Measurements from ENCODE around the gene ABCF2. TPM values are rescaled to one million over a fixed set of nuclear protein-coding genes. Genes with fewer than 3 reads are reported as not detected.

The ABCF2 gene
- total RNA-seq (10 to 100 TPM; 86.5 to 95.1 TPM), polyA plus RNA-seq (36.7 TPM)

DNA sequence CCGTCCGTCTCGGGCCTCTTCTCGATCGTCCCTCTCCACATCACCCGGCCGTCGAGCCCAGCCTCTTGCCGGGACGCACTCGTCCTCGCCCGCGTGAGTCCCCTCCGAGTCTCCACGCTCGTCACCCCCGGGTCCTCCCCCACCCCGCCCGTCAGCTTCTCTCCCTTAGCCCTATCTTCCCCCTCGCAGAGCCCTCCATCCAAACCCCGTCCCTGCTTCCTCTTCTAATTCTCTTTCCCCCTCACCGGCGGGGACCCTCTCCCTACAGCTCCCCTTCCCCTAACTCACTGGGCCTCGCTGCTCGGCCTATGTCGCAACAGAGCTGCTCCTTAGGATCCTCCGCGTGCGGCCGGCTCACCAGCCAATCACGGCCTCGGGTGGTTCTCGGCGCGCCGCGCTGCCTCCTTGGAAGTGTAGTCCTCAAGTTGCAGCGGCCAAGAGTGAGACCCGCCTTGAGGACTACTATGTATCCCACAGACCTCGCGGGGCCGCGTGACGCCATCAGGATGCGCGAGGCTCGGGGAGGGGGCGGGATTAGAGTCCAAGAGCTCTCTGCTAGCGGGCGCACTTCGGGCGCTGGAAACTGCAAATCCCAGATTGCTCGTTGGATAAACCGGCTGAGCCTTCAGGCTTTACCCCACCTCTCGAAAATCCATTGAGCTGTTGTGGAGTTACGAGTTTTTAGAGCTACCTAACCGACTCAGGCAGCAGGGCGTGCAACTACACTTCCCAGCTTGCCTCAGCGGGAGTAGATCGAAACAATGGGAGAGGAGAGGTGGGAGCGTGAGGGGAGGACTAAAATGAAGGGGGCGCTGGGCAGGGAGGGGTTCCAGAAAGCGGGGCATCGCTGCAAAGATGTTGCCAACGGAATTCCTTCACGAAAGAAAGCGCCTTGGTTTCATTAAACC, at the start of gene ABCF2:
Gene ABCF2, minus strand, starts transcription at position 331 of the 908 bp plus-strand sequence. CDS start 747 bp downstream, outside the sequence.
- H3K4me1 ChIP-seq (ENCODE audit: insufficient read depth, low read length) = peaks cover 34% of the 10 kb centered on the region

DNA sequence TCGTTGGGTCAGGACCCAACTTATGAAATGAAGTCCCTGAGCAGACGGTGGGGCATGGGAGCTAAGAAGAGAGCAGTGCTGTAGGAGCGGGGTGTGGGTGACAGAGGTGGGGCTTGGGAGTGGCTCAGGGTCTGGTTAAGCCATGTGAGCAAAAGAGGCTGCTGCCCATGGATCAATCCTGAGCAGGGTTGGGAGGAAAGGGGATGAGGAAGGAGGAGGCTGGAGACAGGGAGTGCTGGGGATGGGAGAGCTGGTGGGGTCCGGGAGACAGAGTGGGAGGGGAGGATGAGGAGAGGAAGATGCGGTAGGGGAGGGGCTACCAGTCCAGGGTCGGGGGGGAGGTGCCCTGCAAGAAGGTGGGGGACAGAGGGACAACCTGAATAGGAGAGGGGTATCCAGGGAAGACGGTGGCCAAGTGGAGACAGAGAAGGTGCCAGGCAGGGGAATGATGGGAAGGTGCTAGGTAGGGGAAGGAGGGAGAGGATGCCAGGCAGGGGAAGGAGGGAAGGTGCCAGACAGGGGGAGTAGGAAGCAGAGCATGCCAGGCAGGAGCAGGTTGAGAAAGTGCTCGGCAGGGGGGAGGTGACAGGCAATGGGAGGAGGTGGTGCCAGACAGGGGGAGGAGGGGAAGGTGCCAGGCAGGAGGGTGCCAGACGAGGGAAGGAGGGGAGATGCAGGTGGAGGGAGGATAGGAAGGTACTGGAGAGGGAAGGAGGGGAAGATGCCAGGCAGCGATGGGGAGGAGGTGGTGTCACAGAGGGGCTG, 49.0 kb upstream of the ABCF2 start:
- Mint-ChIP-seq H3K36me3 (peaks cover 0 to 3% (median 0%) of the 10 kb centered on the region in 3 donors), H3K27me3 (peaks cover 3 to 14% of the 10 kb centered on the region in 2 donors), H3K4me1 (peaks cover 29 to 41% (median 38%) of the 10 kb centered on the region in 3 donors), H3K9me3 (no peaks in the 10 kb centered on the region), H3K27ac (peak overlapping the region in 4 of 8 donors; percentile 23 to 66 (median 54)), H3K4me3 (peak overlapping the region; percentile 29 to 86 (median 58))
- Histone ChIP-seq H3K4me1 (ENCODE audit: insufficient read depth, low read length) (peaks cover 23% of the 10 kb centered on the region), H3K4me3 (ENCODE audit: low read length) (no peak overlapping the region), H3K9me3 (ENCODE audit: low read length) (no peaks in the 10 kb centered on the region), H3K27ac (ENCODE audit: low read depth, low read length) (no peak overlapping the region), H3K27me3 (ENCODE audit: insufficient read depth, low read length, poor library complexity, severe bottlenecking) (peaks cover 4% of the 10 kb centered on the region), H3K36me3 (ENCODE audit: insufficient read depth, low read length) (no peaks in the 10 kb centered on the region)
- CTCF ChIA-PET = no interaction called here
- POLR2A ChIA-PET = no interaction called here
- DNase-seq = peak in 4 of 5 donors; percentile 24 to 64 (median 34)

More for the DNA sequence above, at the start of gene ABCF2:
- peak within 1 kb of the TSS; percentile 99 for H3K4me3 ChIP-seq (ENCODE audit: low read length)
- no peaks in the 10 kb centered on the region for H3K9me3 ChIP-seq (ENCODE audit: low read length)
- Mint-ChIP-seq H3K27ac (peak within 1 kb of the TSS; percentile 89 to 99 (median 98)), H3K4me3 (peak within 1 kb of the TSS; percentile 87 to 100 (median 99)), H3K27me3 (no peaks in the 10 kb centered on the region), H3K9me3 (no peaks in the 10 kb centered on the region), H3K36me3 (peaks cover 0 to 47% (median 14%) of the 10 kb centered on the region in 3 donors), H3K4me1 (peaks cover 42 to 53% (median 52%) of the 10 kb centered on the region in 3 donors)
- DNase-seq = peak; percentile 94 to 98 (median 97)
- peak within 1 kb of the TSS; percentile 77 for H3K27ac ChIP-seq (ENCODE audit: low read depth, low read length)
- POLR2A ChIA-PET = interaction anchor here (0.6 to 1.6 kb wide), 9 partner anchors 9 to 484 kb away, joined by 3 to 13 read pairs (median 5); partner anchors contain the start of genes NUB1 and RHEB
- peaks cover 29% of the 10 kb centered on the region for H3K36me3 ChIP-seq (ENCODE audit: insufficient read depth, low read length)
- H3K27me3 ChIP-seq (ENCODE audit: insufficient read depth, low read length, poor library complexity, severe bottlenecking) = no peaks in the 10 kb centered on the region
- CTCF ChIA-PET = interaction anchor here (0.9 to 2.3 kb wide), 4 partner anchors 15 to 52 kb away, joined by 3 to 12 read pairs (median 6); no protein-coding TSS in a partner anchor

DNA sequence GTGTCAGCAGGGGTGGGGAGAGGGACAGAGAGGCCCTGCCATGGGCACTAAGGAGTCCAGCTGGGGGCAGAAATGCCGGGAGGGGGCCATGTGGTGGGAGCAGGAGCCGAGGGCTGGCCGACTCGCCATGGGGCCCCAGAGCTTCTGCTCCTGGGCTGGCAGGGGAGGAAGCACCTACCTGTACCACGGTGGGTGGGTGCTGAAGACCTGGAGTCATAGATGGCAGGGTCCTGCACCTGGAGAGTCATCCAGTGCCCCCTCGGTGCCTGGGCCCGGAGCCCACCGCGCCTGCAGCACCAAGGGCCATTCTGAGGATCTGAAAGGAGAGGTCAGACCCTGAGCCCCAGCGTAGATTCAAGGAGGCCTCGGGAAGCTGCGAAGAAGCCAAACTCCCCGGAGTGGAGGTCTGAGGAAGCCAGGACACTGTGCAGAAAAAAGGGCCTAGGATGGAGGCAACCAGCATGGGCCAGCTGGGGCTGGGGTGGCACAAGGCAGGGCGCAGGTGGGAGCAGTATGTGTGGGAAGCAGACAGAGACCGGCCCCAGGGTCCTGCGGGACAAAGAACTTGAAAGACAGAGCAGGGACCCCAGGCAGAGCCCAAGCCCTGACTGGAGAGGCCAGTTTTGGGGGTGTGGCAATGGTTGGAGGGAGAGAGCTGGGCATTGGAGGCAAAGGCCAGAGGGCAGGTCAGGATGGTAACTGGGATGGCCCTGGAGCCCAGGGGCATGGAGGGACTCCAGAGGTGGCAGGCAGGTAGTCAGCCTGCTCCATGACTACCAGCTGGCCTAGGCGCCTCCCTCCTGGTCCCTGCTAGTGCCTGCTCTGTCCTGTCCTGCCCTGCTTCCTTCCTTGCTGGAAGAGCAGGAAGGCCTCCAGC, 48.2 kb upstream of the ABCF2 start:
- H3K27me3 Mint-ChIP-seq = peaks cover 0 to 7% of the 10 kb centered on the region in 2 donors
- H3K27me3 ChIP-seq (ENCODE audit: insufficient read depth, low read length, poor library complexity, severe bottlenecking) = peaks cover 4% of the 10 kb centered on the region

DNA sequence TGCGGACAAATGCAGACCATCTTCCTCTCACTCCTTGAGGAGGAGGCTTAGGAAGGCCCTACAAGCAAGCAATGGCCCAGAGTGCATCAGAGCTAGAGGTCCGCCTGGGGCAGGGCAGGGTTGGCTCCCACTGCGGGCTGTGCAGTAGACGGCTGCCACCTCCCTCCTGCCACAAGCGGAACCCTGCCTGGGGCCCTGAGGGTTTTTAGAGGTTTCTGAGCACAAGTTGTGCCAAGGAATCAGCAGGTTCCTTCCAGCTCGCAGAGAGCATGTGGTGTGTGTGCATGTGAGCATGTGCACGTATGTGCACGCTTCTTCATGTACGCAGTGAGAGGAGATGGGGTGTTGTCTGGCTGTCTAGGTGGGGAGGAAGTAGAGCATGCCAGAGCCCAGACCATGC, 47.4 kb upstream of the ABCF2 start:
- Histone ChIP-seq H3K4me1 (ENCODE audit: insufficient read depth, low read length) (peaks cover 23% of the 10 kb centered on the region), H3K36me3 (ENCODE audit: insufficient read depth, low read length) (no peaks in the 10 kb centered on the region), H3K9me3 (ENCODE audit: low read length) (no peaks in the 10 kb centered on the region), H3K27ac (ENCODE audit: low read depth, low read length) (no peak overlapping the region), H3K4me3 (ENCODE audit: low read length) (no peak overlapping the region), H3K27me3 (ENCODE audit: insufficient read depth, low read length, poor library complexity, severe bottlenecking) (peaks cover 4% of the 10 kb centered on the region)
- H3K4me3 Mint-ChIP-seq = peak overlapping the region in 5 of 7 donors; percentile 23 to 64 (median 48)
- CTCF ChIA-PET = no interaction called here
- no peaks in the 10 kb centered on the region for H3K9me3 Mint-ChIP-seq
- H3K27ac Mint-ChIP-seq = peak overlapping the region in 1 of 8 donors; percentile 43
- peaks cover 0 to 4% of the 10 kb centered on the region in 2 donors for H3K27me3 Mint-ChIP-seq
- no peaks in the 10 kb centered on the region for H3K36me3 Mint-ChIP-seq
- no peak for DNase-seq
- H3K4me1 Mint-ChIP-seq = peaks cover 29 to 41% (median 38%) of the 10 kb centered on the region in 3 donors
- POLR2A ChIA-PET = no interaction called here

More for the DNA sequence above, 48.2 kb upstream of the ABCF2 start:
- DNase-seq = no peak
- H3K4me1 Mint-ChIP-seq = peaks cover 29 to 41% (median 38%) of the 10 kb centered on the region in 3 donors
- H3K36me3 Mint-ChIP-seq = no peaks in the 10 kb centered on the region
- ChIA-PET POLR2A (no interaction called here), CTCF (no interaction called here)
- H3K4me3 Mint-ChIP-seq = peak overlapping the region; percentile 41 to 89 (median 64)
- no peak overlapping the region for H3K27ac ChIP-seq (ENCODE audit: low read depth, low read length)
- no peak overlapping the region for H3K4me3 ChIP-seq (ENCODE audit: low read length)
- peaks cover 23% of the 10 kb centered on the region for H3K4me1 ChIP-seq (ENCODE audit: insufficient read depth, low read length)
- no peaks in the 10 kb centered on the region for H3K9me3 Mint-ChIP-seq
- no peaks in the 10 kb centered on the region for H3K9me3 ChIP-seq (ENCODE audit: low read length)
- peak overlapping the region in 5 of 8 donors; percentile 63 to 74 (median 66) for H3K27ac Mint-ChIP-seq
- H3K36me3 ChIP-seq (ENCODE audit: insufficient read depth, low read length) = no peaks in the 10 kb centered on the region

DNA sequence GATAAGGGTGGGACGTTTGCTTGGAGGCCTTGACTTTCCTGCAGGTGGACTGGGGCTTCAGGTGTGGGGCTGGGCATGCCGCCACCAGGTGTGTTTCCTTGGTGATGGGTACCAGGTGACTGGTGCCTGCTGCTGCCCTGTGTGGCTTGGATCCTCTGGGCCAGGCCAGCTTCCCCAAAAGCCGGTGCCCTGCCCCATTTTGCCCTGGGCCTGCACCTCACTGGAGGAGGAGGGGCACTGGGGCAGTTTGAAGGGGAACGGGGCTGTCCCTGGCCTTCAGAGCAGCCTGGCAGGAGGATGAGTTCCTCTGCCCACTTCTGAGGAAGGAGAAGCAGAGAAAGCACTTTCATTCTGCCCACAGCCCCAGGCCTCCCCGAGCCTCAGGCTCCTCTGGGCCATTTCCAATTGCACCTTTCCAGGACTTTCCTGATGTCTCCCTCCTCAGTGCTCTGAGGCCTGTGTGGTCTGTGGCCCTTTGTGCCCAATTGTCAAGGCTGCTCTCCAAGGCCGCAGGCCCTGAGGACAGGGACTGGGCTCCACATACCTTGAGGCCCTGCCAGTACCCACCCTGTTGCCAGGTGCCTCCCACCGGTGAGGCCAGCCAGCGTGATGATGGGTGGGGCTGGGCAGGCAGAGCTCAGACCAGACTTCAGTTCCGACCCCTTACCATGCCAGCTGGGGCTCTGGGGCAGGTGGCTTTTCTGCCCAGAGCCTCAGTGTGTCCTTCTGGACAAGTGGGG, 46.8 kb upstream of the ABCF2 start:
- Mint-ChIP-seq H3K27me3 (no peaks in the 10 kb centered on the region), H3K4me1 (peaks cover 29 to 41% (median 38%) of the 10 kb centered on the region in 3 donors), H3K9me3 (no peaks in the 10 kb centered on the region), H3K36me3 (no peaks in the 10 kb centered on the region), H3K27ac (peak overlapping the region in 2 of 8 donors; percentile 43 to 51), H3K4me3 (no peak overlapping the region)
- Histone ChIP-seq H3K4me1 (ENCODE audit: insufficient read depth, low read length) (peaks cover 23% of the 10 kb centered on the region), H3K36me3 (ENCODE audit: insufficient read depth, low read length) (no peaks in the 10 kb centered on the region), H3K4me3 (ENCODE audit: low read length) (no peak overlapping the region), H3K27ac (ENCODE audit: low read depth, low read length) (no peak overlapping the region), H3K27me3 (ENCODE audit: insufficient read depth, low read length, poor library complexity, severe bottlenecking) (peaks cover 3% of the 10 kb centered on the region), H3K9me3 (ENCODE audit: low read length) (no peaks in the 10 kb centered on the region)
- ChIA-PET POLR2A (no interaction called here), CTCF (no interaction called here)
- DNase-seq = no peak

- no peaks in the 10 kb centered on the region for H3K27me3 ChIP-seq (ENCODE audit: insufficient read depth, low read length, poor library complexity, severe bottlenecking)
- H3K27me3 Mint-ChIP-seq = peaks cover 0 to 2% of the 10 kb centered on the region in 2 donors
- peaks cover 23% of the 10 kb centered on the region for H3K4me1 ChIP-seq (ENCODE audit: insufficient read depth, low read length)
- no peak overlapping the region for H3K27ac ChIP-seq (ENCODE audit: low read depth, low read length)
- peaks cover 27 to 41% (median 38%) of the 10 kb centered on the region in 3 donors for H3K4me1 Mint-ChIP-seq
- H3K36me3 Mint-ChIP-seq = no peaks in the 10 kb centered on the region
- POLR2A ChIA-PET = no interaction called here
- H3K36me3 ChIP-seq (ENCODE audit: insufficient read depth, low read length) = no peaks in the 10 kb centered on the region
- H3K27ac Mint-ChIP-seq = no peak overlapping the region
- H3K9me3 Mint-ChIP-seq = no peaks in the 10 kb centered on the region
- H3K4me3 Mint-ChIP-seq = peak overlapping the region in 1 of 7 donors; percentile 51
- CTCF ChIA-PET = no interaction called here
- no peak for DNase-seq
- no peaks in the 10 kb centered on the region for H3K9me3 ChIP-seq (ENCODE audit: low read length)
- H3K4me3 ChIP-seq (ENCODE audit: low read length) = no peak overlapping the region
Observed at GRCh38 chr7:151272877-151273276, 45.9 kb upstream of the ABCF2 start.

DNA sequence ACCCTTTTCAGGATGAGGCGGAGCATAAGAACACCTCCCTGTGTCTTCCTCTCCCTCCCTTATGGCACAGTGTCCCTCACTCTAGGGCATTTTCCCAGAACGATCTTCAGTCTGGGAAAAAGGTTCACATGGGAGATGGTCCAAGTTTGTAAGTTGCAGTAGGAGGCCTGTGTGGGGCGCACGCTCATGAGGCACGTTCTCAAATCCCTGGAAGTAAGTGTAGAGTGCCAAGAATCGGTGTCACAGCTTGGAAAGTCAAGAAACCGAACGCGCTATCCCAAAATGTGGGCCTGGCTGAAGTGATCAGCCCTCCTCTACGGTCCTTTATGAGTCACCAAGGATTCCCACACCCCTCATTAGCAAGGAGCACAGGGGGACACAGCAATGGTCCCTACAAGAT, 45.4 kb upstream of the ABCF2 start:
- Histone ChIP-seq H3K27ac (ENCODE audit: low read depth, low read length) (no peak overlapping the region), H3K27me3 (ENCODE audit: insufficient read depth, low read length, poor library complexity, severe bottlenecking) (no peaks in the 10 kb centered on the region), H3K36me3 (ENCODE audit: insufficient read depth, low read length) (no peaks in the 10 kb centered on the region), H3K9me3 (ENCODE audit: low read length) (no peaks in the 10 kb centered on the region), H3K4me1 (ENCODE audit: insufficient read depth, low read length) (peaks cover 22% of the 10 kb centered on the region), H3K4me3 (ENCODE audit: low read length) (no peak overlapping the region)
- H3K27me3 Mint-ChIP-seq = peaks cover 0 to 4% of the 10 kb centered on the region in 2 donors
- H3K4me3 Mint-ChIP-seq = no peak overlapping the region
- POLR2A ChIA-PET = no interaction called here
- H3K27ac Mint-ChIP-seq = peak overlapping the region in 7 of 8 donors; percentile 0 to 73 (median 33)
- no peaks in the 10 kb centered on the region for H3K36me3 Mint-ChIP-seq
- no peak for DNase-seq
- peaks cover 25 to 39% (median 35%) of the 10 kb centered on the region in 3 donors for H3K4me1 Mint-ChIP-seq
- no peaks in the 10 kb centered on the region for H3K9me3 Mint-ChIP-seq
- CTCF ChIA-PET = no interaction called here
